Endothelial cell of umbilical vein (primary cell): Measurements from ENCODE around the gene TMEM87B. TPM values are rescaled to one million over a fixed set of nuclear protein-coding genes. Genes with fewer than 3 reads are reported as not detected.

ENCODE experiments used
- BruUV-seq: library from RNA; stranded (reverse); fragments of 400-500 nt; replicated peaks from 2 replicates; lab custom pipeline; 2021; lab: Mats Ljungman, UMichigan
- CTCF ChIA-PET: fragments of 300-600, 350-600 bp; sonication (Branson Sonifier 250); formaldehyde crosslinking; loops from one replicate; lab custom pipeline; 2021; ENCODE audit warnings: antibody characterized with exemption, inconsistent platforms; lab: Charles Lee
- POLR2A ChIA-PET: fragments of 300-600, 350-600 bp; sonication (Branson Sonifier 250); formaldehyde crosslinking; loops from one replicate; lab custom pipeline; 2021; ENCODE audit warnings: antibody characterized with exemption, inconsistent platforms; lab: Charles Lee
- DNase-seq: peaks from one replicate; pipeline ENCODE4 v3.0.0-alpha.2; 2011; ENCODE audit warnings: low read depth, low spot score
- FAIRE-seq: peaks from 2 replicates; lab custom pipeline; 2011; peaks lifted over from hg19 to GRCh38; lab: Jason Lieb, UNC
- H2AFZ ChIP-seq: 2 replicates; pipeline ENCODE4 v1.6.0; 2012; ENCODE audit warnings: low read depth, low read length, control low read depth, inconsistent platforms
- H3K27ac ChIP-seq: 2 replicates; pipeline ENCODE4 v1.5.1; 2011; ENCODE audit warnings: low read depth, mild to moderate bottlenecking, control low read depth, low read length, moderate library complexity; ENCODE audit not compliant: insufficient read depth
- H3K27me3 ChIP-seq, 2 experiments: 2 replicates each; pipeline versions ENCODE4 v1.6.0 to v1.6.1; 2011; ENCODE audit warnings: low read length in 2 of 2, mixed read lengths in 1 of 2; ENCODE audit not compliant: control insufficient read depth in 2 of 2, insufficient read depth in 2 of 2
- H3K36me3 ChIP-seq, 2 experiments: 2 replicates in 1 of 2; 3 replicates in 1 of 2; pipeline ENCODE4 v1.5.1; 2011; ENCODE audit warnings: low read length in 2 of 2, mild to moderate bottlenecking in 1 of 2, moderate library complexity in 1 of 2; ENCODE audit not compliant: control insufficient read depth in 2 of 2, insufficient read depth in 2 of 2; ENCODE audit errors: extremely low read depth in 1 of 2
- H3K4me1 ChIP-seq: 3 replicates; pipeline ENCODE4 v1.5.1; 2011; ENCODE audit warnings: mild to moderate bottlenecking, low read length; ENCODE audit not compliant: control insufficient read depth, insufficient read depth; ENCODE audit errors: extremely low read depth
- H3K4me2 ChIP-seq: 2 replicates; pipeline ENCODE4 v1.6.1; 2011; ENCODE audit warnings: low read length, control low read depth, mixed read lengths; ENCODE audit not compliant: insufficient read depth
- H3K4me3 ChIP-seq, 3 experiments: fragments of 200-600 bp in 1 of 3; sonication (generic), shearing (Covaris generic) in 1 of 3; replicated peaks in 1 of 3; 2 replicates each; pipeline ENCODE4 v1.5.1; 2011 to 2016; ENCODE audit warnings: control low read depth in 3 of 3, low read length in 3 of 3, mild to moderate bottlenecking in 2 of 3, inconsistent platforms in 1 of 3, low read depth in 1 of 3, moderate library complexity in 1 of 3; ENCODE audit not compliant: insufficient read depth in 1 of 3
- H3K79me2 ChIP-seq: 2 replicates; pipeline ENCODE4 v1.6.0; 2012; ENCODE audit warnings: low read length, inconsistent platforms; ENCODE audit not compliant: control insufficient read depth, insufficient read depth
- H3K9ac ChIP-seq: replicated peaks from 2 replicates; pipeline ENCODE3; 2011; ENCODE audit warnings: low read length, control low read depth; ENCODE audit not compliant: insufficient read depth; ENCODE audit errors: extremely low read depth
- H3K9me1 ChIP-seq: replicated peaks from 3 replicates; pipeline ENCODE4 v1.6.0; 2011; ENCODE audit warnings: mild to moderate bottlenecking, low read length; ENCODE audit not compliant: control insufficient read depth, insufficient read depth; ENCODE audit errors: extremely low read depth
- H3K9me3 ChIP-seq: replicated peaks from 2 replicates; pipeline ENCODE4 v1.5.1; 2012; ENCODE audit warnings: low read length, inconsistent platforms; ENCODE audit not compliant: control insufficient read depth, insufficient read depth
- H4K20me1 ChIP-seq: replicated peaks from 2 replicates; pipeline ENCODE3; 2011; ENCODE audit warnings: mild to moderate bottlenecking, low read length; ENCODE audit not compliant: control insufficient read depth, insufficient read depth; ENCODE audit errors: extremely low read depth
- EZH2 ChIP-seq: IDR thresholded peaks from 2 replicates; pipeline ENCODE4 v1.6.1; 2012; ENCODE audit warnings: borderline replicate concordance, low read depth, mild to moderate bottlenecking, moderate library complexity, low read length, inconsistent platforms; ENCODE audit not compliant: severe bottlenecking
- FOS ChIP-seq: IDR thresholded peaks from 2 replicates; pipeline ENCODE4 v1.6.1; 2011; ENCODE audit warnings: mild to moderate bottlenecking, low read length, moderate library complexity, borderline replicate concordance; ENCODE audit not compliant: insufficient read depth
- GATA2 ChIP-seq: IDR thresholded peaks from 2 replicates; pipeline ENCODE4 v1.7.0; 2011; ENCODE audit warnings: low read depth, mild to moderate bottlenecking, moderate library complexity, mixed read lengths, low read length; ENCODE audit not compliant: insufficient read length, insufficient read depth
- JUN ChIP-seq: IDR thresholded peaks from 2 replicates; pipeline ENCODE4 v1.6.1; 2011; ENCODE audit warnings: borderline replicate concordance, low read depth; ENCODE audit not compliant: insufficient read length, insufficient read depth
- MAX ChIP-seq: IDR thresholded peaks from 2 replicates; pipeline ENCODE4 v1.6.1; 2011; ENCODE audit not compliant: insufficient read depth, insufficient read length
- MYC ChIP-seq: IDR thresholded peaks from one replicate; pipeline ENCODE4 v1.6.1; 2011; ENCODE audit warnings: mild to moderate bottlenecking, low read depth, low read length
- POLR2A ChIP-seq: IDR thresholded peaks from 2 replicates; pipeline ENCODE4 v1.6.1; 2012; ENCODE audit warnings: low read depth, mild to moderate bottlenecking, control low read depth, low read length
- POLR2AphosphoS5 ChIP-seq: IDR thresholded peaks from 2 replicates; pipeline ENCODE4 v1.6.1; 2012; ENCODE audit warnings: low read depth, mild to moderate bottlenecking, control low read depth, low read length, moderate library complexity; ENCODE audit not compliant: insufficient read depth
- dilution Hi-C: fragments of 300-500 bp; cut with MboI; formaldehyde crosslinking; loops from one replicate; pipeline ENCODE4 v1.15.0; 2019; ENCODE audit warnings: low sequenced_read_pairs; ENCODE audit not compliant: extremely low pct_ligation_motif_present
- intact Hi-C: fragments of 100-400 bp; cut with micrococcal nuclease; formaldehyde crosslinking; loops from one replicate; pipeline ENCODE4 v1.10.0; 2022
- polyA plus RNA-seq, 4 experiments: library from polyadenylated mRNA; depleted of rRNA in 3 of 4; stranded (reverse) in 3 of 4; unstranded in 1 of 4; fragments of >200 nt; gene quantifications; 2 replicates each; pipeline versions ENCODE4 v1.2.1 to v1.2.3, GENCODE V29; 2011 to 2012; ENCODE audit warnings: missing spikeins in 1 of 4
- total RNA-seq: library from RNA; stranded (reverse); gene quantifications from 2 replicates; pipeline ENCODE4 v1.2.3, GENCODE V29; 2021
- TF ChIP-seq, protein P1 (sequence below), 2 donors: IDR thresholded peaks; 1 replicate in 1 of 2; 2 replicates in 1 of 2; pipeline ENCODE4 v1.5.1; 2011; ENCODE audit warnings: low read length in 2 of 2, mild to moderate bottlenecking in 2 of 2, moderate library complexity in 2 of 2, control low read depth in 1 of 2, inconsistent platforms in 1 of 2, low read depth in 1 of 2; ENCODE audit not compliant: insufficient read depth in 1 of 2; ENCODE audit errors: extremely low read depth in 1 of 2

Gene TMEM87B
- total and polyA plus RNA-seq, 2 donors (not counting 3 experiments of a cell fraction or from before 2014, with no cell fraction given): 17.6 to 21.5 TPM

DNA sequence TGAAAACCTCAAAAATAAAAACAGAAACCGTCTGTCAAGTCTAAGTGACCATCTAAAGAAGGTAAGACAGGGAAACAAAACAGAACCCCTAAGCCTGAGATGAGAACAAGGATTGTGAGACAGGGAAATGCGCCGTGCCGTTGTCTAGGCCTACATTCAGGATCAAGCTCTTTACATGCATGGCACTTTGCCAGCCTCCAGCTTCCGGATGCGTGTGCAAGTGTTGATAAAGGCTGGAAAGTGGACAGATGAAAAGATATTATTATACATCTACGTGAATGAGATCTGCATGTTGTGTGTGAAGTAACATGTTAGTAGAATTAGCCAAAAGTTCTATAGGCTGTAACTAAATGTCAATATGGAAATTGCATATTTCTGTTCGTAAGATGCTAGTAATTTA is 28.6 kb upstream of the TMEM87B start:
- DNase-seq: peak; percentile 94
- H3K4me3 ChIP-seq: no peak overlapping the region
- H3K4me2 ChIP-seq: peak overlapping the region; percentile 56
- H3K79me2 ChIP-seq: no peaks in the 10 kb centered on the region
- FAIRE-seq: peak; percentile 87
- no peaks in the 10 kb centered on the region for H4K20me1 ChIP-seq
- no TSS peak for BruUV-seq
- dilution Hi-C loops (no loop called here), intact Hi-C loops (loop anchor here (1.0 kb wide), 1 partner anchor 51 kb away; no protein-coding TSS in a partner anchor)
- H3K36me3 ChIP-seq: peaks cover 10 to 14% of the 10 kb centered on the region in 2 experiments
- no peaks in the 10 kb centered on the region for H3K9me3 ChIP-seq
- TF ChIP-seq MYC (no peak), POLR2AphosphoS5 (peak; percentile 76), GATA2 (peak; percentile 89), POLR2A (peak; percentile 31)
- H3K4me1 ChIP-seq: peaks cover 28% of the 10 kb centered on the region
- ChIA-PET CTCF (interaction anchor here (0.7 to 1.6 kb wide), 7 partner anchors 11 to 133 kb away, joined by 3 to 4 read pairs (median 3); no protein-coding TSS in a partner anchor), POLR2A (no interaction called here)
- no peaks in the 10 kb centered on the region for H3K9me1 ChIP-seq
- H2AFZ ChIP-seq: peak overlapping the region; percentile 58
- H3K27me3 ChIP-seq: no peaks in the 10 kb centered on the region
- H3K27ac ChIP-seq: peak overlapping the region; percentile 86
- H3K9ac ChIP-seq: peak overlapping the region; percentile 19

DNA sequence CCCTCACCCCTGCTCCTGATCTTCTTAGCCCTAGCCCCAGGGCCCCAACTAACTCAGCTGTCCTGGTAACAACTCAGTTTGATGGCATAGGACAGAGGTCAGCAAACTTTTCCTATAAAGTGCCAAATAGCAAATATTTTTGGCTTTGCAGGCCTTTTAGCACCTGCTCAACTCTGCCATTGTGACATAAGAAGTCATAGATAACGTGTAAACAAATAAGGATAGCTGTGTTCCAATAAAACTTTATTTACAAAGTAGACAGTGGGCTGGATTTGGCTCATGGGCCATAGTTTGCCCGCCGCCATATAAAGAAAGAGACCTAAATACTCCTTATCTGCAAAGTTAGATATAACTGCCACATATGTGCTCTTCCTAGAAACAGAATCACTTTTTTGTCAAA is 27.3 kb upstream of the TMEM87B start:
- H3K79me2 ChIP-seq: no peaks in the 10 kb centered on the region
- DNase-seq (no peak), FAIRE-seq (no peak)
- H3K9me1 ChIP-seq: no peaks in the 10 kb centered on the region
- H3K4me1 ChIP-seq: peaks cover 39% of the 10 kb centered on the region
- no peak overlapping the region for H3K4me3 ChIP-seq
- intact Hi-C loops: no loop called here
- H3K4me2 ChIP-seq: no peak overlapping the region
- H3K9ac ChIP-seq: no peak overlapping the region
- H3K9me3 ChIP-seq: no peaks in the 10 kb centered on the region
- H2AFZ ChIP-seq: no peak overlapping the region
- H4K20me1 ChIP-seq: no peaks in the 10 kb centered on the region
- ChIA-PET CTCF (no interaction called here), POLR2A (no interaction called here)
- dilution Hi-C loops: no loop called here
- no peak for TF ChIP-seq GATA2
- no peak for TF ChIP-seq MAX
- no peak for TF ChIP-seq FOS
- no peak for TF ChIP-seq EZH2
- TF ChIP-seq MYC: no peak
- TF ChIP-seq POLR2A: no peak
- TF ChIP-seq POLR2AphosphoS5: no peak
- TF ChIP-seq, protein P1, sequence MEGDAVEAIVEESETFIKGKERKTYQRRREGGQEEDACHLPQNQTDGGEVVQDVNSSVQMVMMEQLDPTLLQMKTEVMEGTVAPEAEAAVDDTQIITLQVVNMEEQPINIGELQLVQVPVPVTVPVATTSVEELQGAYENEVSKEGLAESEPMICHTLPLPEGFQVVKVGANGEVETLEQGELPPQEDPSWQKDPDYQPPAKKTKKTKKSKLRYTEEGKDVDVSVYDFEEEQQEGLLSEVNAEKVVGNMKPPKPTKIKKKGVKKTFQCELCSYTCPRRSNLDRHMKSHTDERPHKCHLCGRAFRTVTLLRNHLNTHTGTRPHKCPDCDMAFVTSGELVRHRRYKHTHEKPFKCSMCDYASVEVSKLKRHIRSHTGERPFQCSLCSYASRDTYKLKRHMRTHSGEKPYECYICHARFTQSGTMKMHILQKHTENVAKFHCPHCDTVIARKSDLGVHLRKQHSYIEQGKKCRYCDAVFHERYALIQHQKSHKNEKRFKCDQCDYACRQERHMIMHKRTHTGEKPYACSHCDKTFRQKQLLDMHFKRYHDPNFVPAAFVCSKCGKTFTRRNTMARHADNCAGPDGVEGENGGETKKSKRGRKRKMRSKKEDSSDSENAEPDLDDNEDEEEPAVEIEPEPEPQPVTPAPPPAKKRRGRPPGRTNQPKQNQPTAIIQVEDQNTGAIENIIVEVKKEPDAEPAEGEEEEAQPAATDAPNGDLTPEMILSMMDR (IDR thresholded peaks at IDR 0.05; ENCODE audit: extremely low read depth in 1 of 2, insufficient read depth in 1 of 2, low read depth in 1 of 2, low read length in 2 of 2): no peak
- no peak for TF ChIP-seq JUN
- H3K27ac ChIP-seq: no peak overlapping the region
- H3K36me3 ChIP-seq: peaks cover 6 to 7% of the 10 kb centered on the region in 2 experiments
- BruUV-seq: no TSS peak
- H3K27me3 ChIP-seq: no peaks in the 10 kb centered on the region
